Measurements from ENCODE around the gene SGMS1.
"Not testable (repeated sequence)": the region's sequence is repeated elsewhere in the genome, so short reads cannot be mapped to it uniquely, and the experiment has no call there.

The SGMS1 gene

GRCh38 chr10:50623663-50624412 lies at the start of gene SGMS1:
SGMS1 (minus strand) TSS chr10:50623956; CDS start chr10:50344114, 279,842 bp downstream.
- DNase-seq (ENCODE audit: low spot score), result peak; percentile 96
- TF ChIP-seq CTCF (IDR thresholded peaks at IDR 0.05; ENCODE audit: extremely low read depth, missing control alignments), result no peak

- DNase-seq (ENCODE audit: low spot score), result not testable (repeated sequence)
Measured at GRCh38 chr10:50672152-50672551, 48.4 kb upstream of the SGMS1 start.

GRCh38 chr10:50671645-50672044 lies 47.9 kb upstream of the SGMS1 start:
- DNase-seq (ENCODE audit: low spot score), result not testable (repeated sequence)

GRCh38 chr10:50669957-50670356 lies 46.2 kb upstream of the SGMS1 start:
- DNase-seq (ENCODE audit: low spot score), result not testable (repeated sequence)

- not testable (repeated sequence) for DNase-seq (ENCODE audit: low spot score)
Measured at GRCh38 chr10:50667353-50667752, 43.6 kb upstream of the SGMS1 start.

- DNase-seq (ENCODE audit: low spot score), result not testable (repeated sequence)
Measured at GRCh38 chr10:50662420-50662819, 38.7 kb upstream of the SGMS1 start.

GRCh38 chr10:50661563-50661962 lies 37.8 kb upstream of the SGMS1 start:
- DNase-seq (ENCODE audit: low spot score), result not testable (repeated sequence)

- DNase-seq (ENCODE audit: low spot score), result peak; percentile 41
Measured at GRCh38 chr10:50659865-50660730, 36.3 kb upstream of the SGMS1 start.

- not testable (repeated sequence) for DNase-seq (ENCODE audit: low spot score)
Measured at GRCh38 chr10:50659016-50659864, 35.5 kb upstream of the SGMS1 start.

GRCh38 chr10:50658165-50658564 lies 34.4 kb upstream of the SGMS1 start:
- DNase-seq (ENCODE audit: low spot score), result no peak
- no peak for TF ChIP-seq CTCF (IDR thresholded peaks at IDR 0.05; ENCODE audit: extremely low read depth, missing control alignments)

GRCh38 chr10:50653758-50654157 lies 30.0 kb upstream of the SGMS1 start:
- no peak for TF ChIP-seq CTCF (IDR thresholded peaks at IDR 0.05; ENCODE audit: extremely low read depth, missing control alignments)
- no peak for DNase-seq (ENCODE audit: low spot score)

Data from GM20000 (cell line).